HG03520 (cell line): Measurements from ENCODE around the gene GNL2.
"Not testable (repeated sequence)": the region's sequence is repeated elsewhere in the genome, so short reads cannot be mapped to it uniquely, and the experiment has no call there.

Experiments
- ATAC-seq: cut with Tn5 transposase; IDR thresholded peaks from one replicate; pipeline ENCODE4 v1.9.1; 2021; ENCODE audit warnings: mild to moderate bottlenecking, moderate library complexity; ENCODE audit not compliant: unreplicated experiment

The GNL2 gene

GRCh38 chr1:37518241-37518640 is 77.5 kb downstream of the GNL2 start:
- not testable (repeated sequence) for ATAC-seq

- ATAC-seq = no peak
These were observed 78.2 kb downstream of the GNL2 start for GRCh38 chr1:37517569-37517968.
